K562 (cell line): ENCODE results near the gene KRT28. TPM values are rescaled to one million over a fixed set of nuclear protein-coding genes. Genes with fewer than 3 reads are reported as not detected.
A peak's percentile ranks its signal among the peaks of the same experiment; 100 is the strongest.

Source experiments
- ADNP ChIP-seq: fragments of 200-800 bp; sonication (Bioruptor generic); IDR thresholded peaks from 2 replicates; pipeline ENCODE4 v1.6.1; 2016; ENCODE audit warnings: missing genetic modification characterization, missing compliant biosample characterization
- ARID2 ChIP-seq: fragments of 450-650 bp; IDR thresholded peaks from 2 replicates; pipeline ENCODE4 v1.6.1; 2017; ENCODE audit warnings: antibody characterized with exemption, mild to moderate bottlenecking
- DIDO1 ChIP-seq: fragments of 450-650 bp; IDR thresholded peaks from 2 replicates; pipeline ENCODE4 v1.6.1; 2016; ENCODE audit warnings: low read depth, missing biosample characterization, missing genetic modification characterization
- ETV1 ChIP-seq: fragments of 450-650 bp; conservative IDR thresholded peaks from 2 replicates; pipeline ENCODE4 v1.6.1; 2016; ENCODE audit warnings: missing genetic modification characterization, control low read depth, low read depth, missing compliant biosample characterization
- HNRNPK ChIP-seq: fragments of 200-400 bp; formaldehyde crosslinking; IDR thresholded peaks from one replicate; pipeline ENCODE4 v1.6.1; 2018; ENCODE audit warnings: mild to moderate bottlenecking, low read depth, low read length; ENCODE audit not compliant: poor library complexity, severe bottlenecking
- MYC ChIP-seq, 2 experiments: fragments of 250-450 bp in 1 of 2; sonication (Bioruptor Pico) in 1 of 2; IDR thresholded peaks; 2 replicates each; pipeline versions ENCODE4 v1.5.1 to v1.6.1; 2012 to 2021; ENCODE audit warnings: low read depth in 2 of 2, borderline replicate concordance in 1 of 2, improper control_type of control experiment in 1 of 2, low read length in 1 of 2, mild to moderate bottlenecking in 1 of 2, moderate library complexity in 1 of 2
- NR4A1 ChIP-seq, 2 experiments: fragments of 250-450 bp in 1 of 2; fragments of 450-650 bp in 1 of 2; sonication (Bioruptor Pico) in 1 of 2; IDR thresholded peaks; 2 replicates each; pipeline versions ENCODE4 v1.4.0 to v1.6.1; 2016 to 2020; ENCODE audit warnings: mild to moderate bottlenecking in 2 of 2, missing compliant biosample characterization in 1 of 2, missing genetic modification characterization in 1 of 2, moderate library complexity in 1 of 2
- OTX1 ChIP-seq: fragments of 450-650 bp; formaldehyde crosslinking; IDR thresholded peaks from 2 replicates; pipeline ENCODE4 v1.4.0; 2022; ENCODE audit warnings: mild to moderate bottlenecking
- PCBP2 ChIP-seq: fragments of 200-400 bp; formaldehyde crosslinking; IDR thresholded peaks from 2 replicates; pipeline ENCODE4 v1.6.1; 2018; ENCODE audit warnings: low read length, low read depth, mild to moderate bottlenecking, moderate library complexity; ENCODE audit not compliant: poor library complexity, severe bottlenecking
- PHB2 ChIP-seq: fragments of 450-650 bp; IDR thresholded peaks from 2 replicates; pipeline ENCODE4 v1.6.1; 2017; ENCODE audit warnings: low read depth
- RB1 ChIP-seq: fragments of 450-650 bp; IDR thresholded peaks from 2 replicates; pipeline ENCODE4 v1.6.1; 2017; ENCODE audit warnings: low read depth, mild to moderate bottlenecking
- SP2 ChIP-seq: IDR thresholded peaks from 2 replicates; pipeline ENCODE4 v1.6.1; 2011; ENCODE audit warnings: mild to moderate bottlenecking, low read depth, low read length, moderate library complexity; ENCODE audit not compliant: poor library complexity, severe bottlenecking; ENCODE audit errors: extremely low read depth
- SREBF2 ChIP-seq: sonication (generic); formaldehyde crosslinking; IDR thresholded peaks from 2 replicates; pipeline ENCODE4 v1.4.0; 2020; ENCODE audit warnings: mild to moderate bottlenecking, missing genetic modification reagents
- TAL1 ChIP-seq: fragments of 450-650 bp; IDR thresholded peaks from 2 replicates; pipeline ENCODE4 v1.6.1; 2016; ENCODE audit warnings: mild to moderate bottlenecking
- ZFP30 ChIP-seq: fragments of 250-450 bp; sonication (Bioruptor Pico); IDR thresholded peaks from 2 replicates; pipeline ENCODE4 v1.8.0; 2022; ENCODE audit warnings: moderate library complexity, mild to moderate bottlenecking, inconsistent platforms, borderline replicate concordance
- ZNF165 ChIP-seq: fragments of 250-450 bp; sonication (Bioruptor Pico); IDR thresholded peaks from 2 replicates; pipeline ENCODE4 v1.4.0; 2020; ENCODE audit warnings: borderline replicate concordance
- ZNF316 ChIP-seq: fragments of 450-650 bp; IDR thresholded peaks from 2 replicates; pipeline ENCODE4 v1.6.1; 2016
- polyA plus RNA-seq, 8 experiments: library from polyadenylated mRNA; depleted of rRNA in 4 of 8; stranded (reverse) in 5 of 8; unstranded in 3 of 8; fragments of >200 nt; fragmentation: Nextera tagmentation in 2 of 8; fragmentation: Illumina TruSeq in 1 of 8; extraction: Ambion mirVana in 2 of 8; extraction: Trizol in 1 of 8; gene quantifications; 2 replicates each; pipeline versions ENCODE4 v1.2.1 to v1.2.3, GENCODE V29; 2011 to 2014; ENCODE audit warnings: inconsistent platforms in 1 of 8, missing spikeins in 1 of 8
- total RNA-seq, 7 experiments: library from RNA; depleted of rRNA in 6 of 7; stranded (reverse); fragments of >200 nt in 6 of 7; fragmentation: Illumina TruSeq in 2 of 7; extraction: Trizol in 2 of 7; gene quantifications; 2 replicates each; pipeline versions ENCODE4 v1.2.1 to v1.2.3, GENCODE V29; 2011 to 2021; ENCODE audit warnings: low replicate concordance in 1 of 7
- TF ChIP-seq, protein P1 (sequence below): IDR thresholded peaks from 3 replicates; pipeline ENCODE4 v1.6.1; 2011; ENCODE audit warnings: borderline replicate concordance, mild to moderate bottlenecking; ENCODE audit not compliant: insufficient read length, insufficient read depth
- TF ChIP-seq, protein P2 (sequence below): fragments of 450-650 bp; formaldehyde crosslinking; IDR thresholded peaks from 2 replicates; pipeline ENCODE4 v1.4.0; 2020; ENCODE audit warnings: mild to moderate bottlenecking, moderate library complexity
- TF ChIP-seq, protein P3 (sequence below): fragments of 450-650 bp; IDR thresholded peaks from 2 replicates; pipeline ENCODE4 v1.6.1; 2016; ENCODE audit warnings: mild to moderate bottlenecking
- TF ChIP-seq, protein P4 (sequence below): sonication (generic); formaldehyde crosslinking; IDR thresholded peaks from 2 replicates; pipeline ENCODE4 v1.8.0; 2022; ENCODE audit warnings: missing genetic modification reagents, mild to moderate bottlenecking, borderline replicate concordance

Gene KRT28
- total and polyA plus RNA-seq, 9 of the 15 experiments (the other 6 are each of a cell fraction or from before 2014, with no cell fraction given), result not detected

DNA sequence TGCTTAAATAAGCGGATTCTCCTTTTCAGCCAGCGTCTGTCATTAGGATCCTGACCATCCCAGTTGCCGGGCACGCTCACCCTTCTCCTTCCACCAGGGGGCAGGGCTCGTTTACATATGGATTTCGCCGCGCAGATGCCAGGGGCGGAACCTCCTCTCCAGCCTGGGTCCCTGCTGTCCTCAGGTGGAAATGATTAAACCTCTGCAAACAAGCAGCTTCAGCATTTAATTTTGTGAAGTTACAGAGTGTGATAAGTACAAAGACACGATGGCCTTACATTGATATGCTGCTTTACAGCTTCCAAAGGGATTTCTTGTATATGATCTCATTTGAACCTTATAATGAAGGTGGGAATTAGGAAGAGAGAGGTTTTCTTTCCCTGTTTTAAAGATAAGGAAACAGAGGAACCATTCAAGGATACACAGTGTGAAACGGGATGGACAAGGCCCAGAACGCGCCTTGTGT is 3.9 kb upstream of the KRT28 start (continued):
- TF ChIP-seq, protein P1, sequence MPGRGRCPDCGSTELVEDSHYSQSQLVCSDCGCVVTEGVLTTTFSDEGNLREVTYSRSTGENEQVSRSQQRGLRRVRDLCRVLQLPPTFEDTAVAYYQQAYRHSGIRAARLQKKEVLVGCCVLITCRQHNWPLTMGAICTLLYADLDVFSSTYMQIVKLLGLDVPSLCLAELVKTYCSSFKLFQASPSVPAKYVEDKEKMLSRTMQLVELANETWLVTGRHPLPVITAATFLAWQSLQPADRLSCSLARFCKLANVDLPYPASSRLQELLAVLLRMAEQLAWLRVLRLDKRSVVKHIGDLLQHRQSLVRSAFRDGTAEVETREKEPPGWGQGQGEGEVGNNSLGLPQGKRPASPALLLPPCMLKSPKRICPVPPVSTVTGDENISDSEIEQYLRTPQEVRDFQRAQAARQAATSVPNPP, result no peak
- no peak for TF ChIP-seq PHB2
- no peak for TF ChIP-seq PCBP2
- TF ChIP-seq MYC (IDR thresholded peaks at IDR 0.05; ENCODE audit: low read depth, low read length), result peak; percentile 34; the same call in 1 of the 2 replicates
- no peak for TF ChIP-seq MYC (CRISPR knock-in tag; IDR thresholded peaks at IDR 0.05; ENCODE audit: borderline replicate concordance, low read depth)
- no peak for TF ChIP-seq OTX1 (CRISPR knock-in tag)
- no peak for TF ChIP-seq HNRNPK
- TF ChIP-seq ADNP, result no peak
- TF ChIP-seq ZNF316, result peak; percentile 66; the same call in 1 of the 2 replicates
- TF ChIP-seq SREBF2 (CRISPR knock-in tag), result no peak
- TF ChIP-seq, protein P2, sequence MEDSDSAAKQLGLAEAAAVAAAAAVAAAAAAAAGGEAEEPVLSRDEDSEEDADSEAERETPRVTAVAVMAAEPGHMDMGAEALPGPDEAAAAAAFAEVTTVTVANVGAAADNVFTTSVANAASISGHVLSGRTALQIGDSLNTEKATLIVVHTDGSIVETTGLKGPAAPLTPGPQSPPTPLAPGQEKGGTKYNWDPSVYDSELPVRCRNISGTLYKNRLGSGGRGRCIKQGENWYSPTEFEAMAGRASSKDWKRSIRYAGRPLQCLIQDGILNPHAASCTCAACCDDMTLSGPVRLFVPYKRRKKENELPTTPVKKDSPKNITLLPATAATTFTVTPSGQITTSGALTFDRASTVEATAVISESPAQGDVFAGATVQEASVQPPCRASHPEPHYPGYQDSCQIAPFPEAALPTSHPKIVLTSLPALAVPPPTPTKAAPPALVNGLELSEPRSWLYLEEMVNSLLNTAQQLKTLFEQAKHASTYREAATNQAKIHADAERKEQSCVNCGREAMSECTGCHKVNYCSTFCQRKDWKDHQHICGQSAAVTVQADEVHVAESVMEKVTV (CRISPR knock-in tag), result peak; percentile 82
- no peak for TF ChIP-seq SP2
- TF ChIP-seq NR4A1 (CRISPR knock-in tag; IDR thresholded peaks at IDR 0.05), result no peak
- no peak for TF ChIP-seq NR4A1 (tag; IDR thresholded peaks at IDR 0.05)
- TF ChIP-seq, protein P3, sequence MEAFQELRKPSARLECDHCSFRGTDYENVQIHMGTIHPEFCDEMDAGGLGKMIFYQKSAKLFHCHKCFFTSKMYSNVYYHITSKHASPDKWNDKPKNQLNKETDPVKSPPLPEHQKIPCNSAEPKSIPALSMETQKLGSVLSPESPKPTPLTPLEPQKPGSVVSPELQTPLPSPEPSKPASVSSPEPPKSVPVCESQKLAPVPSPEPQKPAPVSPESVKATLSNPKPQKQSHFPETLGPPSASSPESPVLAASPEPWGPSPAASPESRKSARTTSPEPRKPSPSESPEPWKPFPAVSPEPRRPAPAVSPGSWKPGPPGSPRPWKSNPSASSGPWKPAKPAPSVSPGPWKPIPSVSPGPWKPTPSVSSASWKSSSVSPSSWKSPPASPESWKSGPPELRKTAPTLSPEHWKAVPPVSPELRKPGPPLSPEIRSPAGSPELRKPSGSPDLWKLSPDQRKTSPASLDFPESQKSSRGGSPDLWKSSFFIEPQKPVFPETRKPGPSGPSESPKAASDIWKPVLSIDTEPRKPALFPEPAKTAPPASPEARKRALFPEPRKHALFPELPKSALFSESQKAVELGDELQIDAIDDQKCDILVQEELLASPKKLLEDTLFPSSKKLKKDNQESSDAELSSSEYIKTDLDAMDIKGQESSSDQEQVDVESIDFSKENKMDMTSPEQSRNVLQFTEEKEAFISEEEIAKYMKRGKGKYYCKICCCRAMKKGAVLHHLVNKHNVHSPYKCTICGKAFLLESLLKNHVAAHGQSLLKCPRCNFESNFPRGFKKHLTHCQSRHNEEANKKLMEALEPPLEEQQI, result no peak
- no peak for TF ChIP-seq ZNF165 (CRISPR knock-in tag)
- no peak for TF ChIP-seq DIDO1 (tag)
- no peak for TF ChIP-seq TAL1
- TF ChIP-seq, protein P4, sequence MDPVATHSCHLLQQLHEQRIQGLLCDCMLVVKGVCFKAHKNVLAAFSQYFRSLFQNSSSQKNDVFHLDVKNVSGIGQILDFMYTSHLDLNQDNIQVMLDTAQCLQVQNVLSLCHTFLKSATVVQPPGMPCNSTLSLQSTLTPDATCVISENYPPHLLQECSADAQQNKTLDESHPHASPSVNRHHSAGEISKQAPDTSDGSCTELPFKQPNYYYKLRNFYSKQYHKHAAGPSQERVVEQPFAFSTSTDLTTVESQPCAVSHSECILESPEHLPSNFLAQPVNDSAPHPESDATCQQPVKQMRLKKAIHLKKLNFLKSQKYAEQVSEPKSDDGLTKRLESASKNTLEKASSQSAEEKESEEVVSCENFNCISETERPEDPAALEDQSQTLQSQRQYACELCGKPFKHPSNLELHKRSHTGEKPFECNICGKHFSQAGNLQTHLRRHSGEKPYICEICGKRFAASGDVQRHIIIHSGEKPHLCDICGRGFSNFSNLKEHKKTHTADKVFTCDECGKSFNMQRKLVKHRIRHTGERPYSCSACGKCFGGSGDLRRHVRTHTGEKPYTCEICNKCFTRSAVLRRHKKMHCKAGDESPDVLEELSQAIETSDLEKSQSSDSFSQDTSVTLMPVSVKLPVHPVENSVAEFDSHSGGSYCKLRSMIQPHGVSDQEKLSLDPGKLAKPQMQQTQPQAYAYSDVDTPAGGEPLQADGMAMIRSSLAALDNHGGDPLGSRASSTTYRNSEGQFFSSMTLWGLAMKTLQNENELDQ, result no peak
- no peak for TF ChIP-seq ETV1 (tag)
- TF ChIP-seq ARID2, result peak; percentile 83
- no peak for TF ChIP-seq ZFP30
- TF ChIP-seq RB1, result 0 out of 2 replicates have a peak, but pooled peaks have one; percentile 37
